ENCODE results near the gene GARS1.
"Not testable (repeated sequence)": the region's sequence is repeated elsewhere in the genome, so short reads cannot be mapped to it uniquely, and the experiment has no call there.

Gene GARS1

DNA sequence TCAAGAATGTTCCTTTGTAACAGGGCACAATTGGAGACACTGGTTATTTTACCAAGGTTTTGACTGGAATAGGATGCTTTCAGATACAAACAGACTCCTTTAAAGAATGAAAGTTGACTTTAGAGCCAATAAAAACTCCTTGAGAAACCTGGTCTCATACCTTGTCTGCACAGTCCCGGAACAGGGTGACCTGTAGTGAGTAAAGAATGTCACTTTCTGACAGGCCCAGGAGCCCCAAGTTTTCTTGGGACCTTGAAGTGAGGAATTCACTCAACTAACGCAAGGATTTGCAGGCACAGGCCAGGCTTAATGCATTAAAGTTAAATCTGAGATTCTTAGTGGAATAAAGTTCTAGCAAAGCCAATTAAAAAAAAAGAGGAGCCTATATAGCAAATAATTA lies 11.5 kb upstream of the GARS1 start:
- DNase-seq: no peak

DNA sequence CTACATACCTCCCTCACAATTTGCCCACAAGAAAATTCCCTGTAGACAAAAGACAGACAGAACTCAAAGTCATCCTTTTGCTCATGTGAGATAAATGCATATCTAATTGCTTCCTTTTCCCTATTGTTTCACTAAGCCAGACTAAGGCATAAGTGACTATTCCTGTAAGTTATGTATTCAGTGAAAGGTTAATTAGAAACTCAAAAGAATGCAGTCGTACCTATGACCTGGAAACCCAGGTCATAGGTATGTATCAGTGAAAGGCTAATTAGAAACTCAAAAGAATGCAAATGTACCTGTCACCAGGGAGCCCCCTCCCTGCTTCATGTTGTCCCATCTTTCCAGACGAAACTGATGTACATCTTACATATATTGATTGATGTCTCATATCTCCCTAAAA lies 10.3 kb upstream of the GARS1 start:
- no peak for DNase-seq

DNA sequence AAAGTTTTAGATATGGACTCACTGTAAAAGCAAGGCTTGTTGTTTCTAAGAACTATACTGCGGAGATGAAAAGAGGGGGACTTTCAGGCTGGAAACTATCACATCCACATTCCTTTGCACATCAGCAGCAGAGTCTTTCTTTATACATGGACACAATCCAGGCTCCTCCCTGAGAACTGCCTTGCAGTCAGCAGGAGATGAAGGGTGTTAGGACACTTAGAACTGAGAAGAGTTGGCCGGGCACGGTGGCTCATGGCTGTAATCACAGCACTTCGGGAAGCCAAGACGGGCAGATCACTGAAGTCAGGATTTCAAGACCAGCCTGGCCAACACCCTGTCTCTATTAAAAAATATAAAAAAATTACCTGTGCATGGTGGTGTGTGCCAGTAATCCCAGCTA lies 9.7 kb upstream of the GARS1 start:
- no peak for DNase-seq

DNA sequence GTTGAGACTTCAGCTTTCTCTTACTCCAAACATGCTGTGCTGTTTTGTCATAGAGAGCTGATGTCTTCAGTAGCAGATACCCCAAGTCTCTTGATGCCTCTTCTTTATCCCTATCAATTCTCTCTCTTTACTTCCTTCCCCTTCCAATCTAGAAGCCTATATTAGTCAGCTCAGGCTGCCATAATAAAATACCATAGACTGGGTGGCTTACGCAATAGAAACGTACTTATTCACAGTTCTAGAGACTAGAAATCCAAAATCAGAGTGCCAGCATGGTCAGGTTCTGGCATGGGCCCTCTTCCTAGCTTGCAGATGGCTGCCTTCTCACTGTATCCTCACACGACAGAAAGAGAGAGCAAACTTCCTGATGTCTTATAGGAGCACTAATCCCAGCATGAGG lies 9.0 kb upstream of the GARS1 start:
- no peak for DNase-seq

DNA sequence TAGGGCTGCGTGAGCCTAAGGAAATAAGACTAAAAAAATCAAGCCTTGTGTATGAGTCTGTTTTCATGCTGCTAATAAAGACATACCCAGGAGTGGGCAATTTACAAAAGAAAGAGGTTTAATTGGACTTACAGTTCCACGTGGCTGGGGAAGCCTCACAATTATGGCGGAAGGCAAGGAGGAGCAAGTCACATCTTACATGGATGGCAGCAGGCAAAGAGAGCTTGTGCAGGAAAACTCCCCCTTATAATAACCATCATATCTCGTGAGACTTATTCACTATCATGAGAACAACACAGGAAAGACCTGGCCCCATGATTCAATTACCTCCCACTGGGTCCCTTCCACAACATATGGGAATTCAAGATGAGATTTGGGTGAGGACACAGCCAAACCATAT lies 7.1 kb upstream of the GARS1 start:
- DNase-seq: not testable (repeated sequence)

DNA sequence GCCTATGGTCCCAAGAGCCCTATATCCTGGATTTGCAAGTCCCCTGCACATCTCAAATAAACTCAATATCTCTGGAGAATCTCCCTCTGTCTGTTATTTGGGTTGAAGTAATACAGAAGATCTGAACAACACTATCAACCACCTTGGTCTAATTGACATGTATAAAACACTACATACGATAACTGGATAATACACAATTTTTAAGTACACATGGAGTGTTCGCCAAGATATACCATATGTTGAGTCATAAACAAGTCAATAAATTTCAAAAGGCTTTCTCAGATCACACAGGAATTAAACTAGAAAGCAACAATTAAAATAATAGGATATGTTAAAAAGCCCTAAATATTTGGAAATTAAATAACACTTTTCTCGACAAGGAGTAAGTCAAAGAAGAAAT lies 5.6 kb upstream of the GARS1 start:
- DNase-seq: no peak

DNA sequence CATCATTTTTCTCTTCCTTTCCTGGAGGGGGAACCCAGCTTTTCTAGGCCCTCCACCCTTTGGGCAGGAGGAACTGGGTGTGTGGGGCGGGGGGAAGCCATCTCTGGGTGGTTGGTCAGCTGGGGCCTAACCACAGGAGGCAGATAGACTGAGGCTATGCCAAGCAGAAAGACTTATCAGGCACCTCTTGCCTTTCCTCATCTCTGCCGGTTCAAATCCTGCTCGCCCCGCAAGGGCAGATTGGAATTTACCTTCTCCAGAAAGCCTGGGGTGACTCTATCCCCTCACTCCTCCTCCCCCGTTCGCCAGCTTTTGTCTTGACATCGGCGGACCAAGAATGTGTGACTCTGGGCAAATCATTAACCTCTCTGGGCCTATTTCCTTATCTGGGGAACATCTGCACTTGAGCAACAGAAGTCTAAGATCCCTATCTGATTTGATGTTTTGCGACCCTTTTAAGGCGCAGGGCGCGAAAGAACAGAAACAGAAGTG lies 584 bp upstream of the GARS1 start:
- no peak for DNase-seq

DNA sequence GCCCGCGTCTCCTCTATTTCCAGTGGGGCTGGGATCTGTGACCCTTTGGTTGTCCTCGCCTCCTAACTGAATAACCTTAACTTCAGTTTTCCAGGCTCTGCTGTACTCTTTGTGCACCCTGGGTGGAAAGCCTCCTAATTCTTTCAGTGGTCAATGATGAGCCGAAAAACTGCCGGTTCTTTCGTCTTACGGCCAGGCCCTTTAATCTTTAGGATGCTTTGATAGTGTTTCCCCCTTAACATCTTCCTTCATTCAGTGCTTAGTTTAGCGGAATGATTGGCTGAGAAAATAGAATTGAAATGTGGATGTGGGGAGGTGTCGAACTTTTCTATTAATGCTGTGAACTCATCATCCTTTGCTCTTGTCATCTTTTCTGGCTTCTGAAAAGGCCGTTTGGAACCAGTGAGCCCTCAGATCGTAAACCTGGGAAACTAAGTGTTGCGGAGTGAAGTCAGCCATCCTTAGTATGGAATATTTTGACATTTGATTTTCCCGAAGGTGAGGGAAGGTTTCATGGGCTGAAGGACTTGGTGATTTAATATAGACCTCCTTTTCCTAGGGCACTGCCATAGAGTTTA lies 847 bp downstream of the GARS1 start:
- no peak for DNase-seq

DNA sequence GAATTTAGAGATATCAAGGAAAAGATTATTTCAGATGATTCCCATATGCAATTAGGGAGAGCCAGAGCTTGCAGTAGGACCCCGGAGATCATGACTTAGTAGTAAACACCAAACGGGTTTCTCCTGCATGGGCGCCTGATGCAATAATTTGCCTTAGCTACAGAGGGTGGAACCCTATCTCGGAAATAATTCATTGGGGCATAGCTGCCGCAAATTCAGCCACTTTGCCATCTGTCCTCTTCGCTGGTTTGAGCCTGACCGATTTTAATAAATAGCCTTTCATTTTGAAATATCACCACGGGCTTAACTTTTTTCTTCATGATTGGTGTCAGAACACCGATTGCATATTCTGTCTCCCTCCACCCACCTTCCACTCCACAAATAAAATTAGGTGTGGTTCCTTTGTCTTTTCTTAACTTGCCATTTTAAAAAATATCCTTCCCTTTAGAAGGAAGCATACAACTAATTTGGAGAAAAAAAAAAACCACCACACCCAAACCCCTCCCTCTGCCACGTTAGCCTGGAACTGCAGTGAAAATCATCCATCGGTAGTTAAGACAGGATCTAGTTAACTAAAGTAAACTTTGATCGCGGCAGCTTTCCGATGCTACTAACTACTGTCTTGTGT lies 1.4 kb downstream of the GARS1 start:
- DNase-seq: no peak

DNA sequence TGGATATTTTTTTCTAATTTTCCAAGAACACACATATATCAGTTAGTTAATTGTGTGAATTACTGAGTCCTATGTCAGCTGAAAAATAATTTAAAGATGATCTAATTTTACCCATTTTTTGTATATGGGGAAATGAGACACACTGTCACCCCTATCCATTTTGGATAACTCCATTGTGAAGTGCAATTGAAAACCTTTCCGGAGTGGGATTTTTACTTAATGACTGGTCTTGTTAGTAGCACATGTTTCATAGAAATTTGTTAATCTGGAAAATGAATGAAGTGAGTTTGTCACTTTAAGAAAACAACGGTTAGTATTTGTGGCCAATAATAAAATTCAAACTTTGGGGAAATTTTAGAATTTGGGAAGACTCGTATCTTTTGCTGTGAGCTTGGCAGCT lies 2.0 kb downstream of the GARS1 start:
- no peak for DNase-seq

DNA sequence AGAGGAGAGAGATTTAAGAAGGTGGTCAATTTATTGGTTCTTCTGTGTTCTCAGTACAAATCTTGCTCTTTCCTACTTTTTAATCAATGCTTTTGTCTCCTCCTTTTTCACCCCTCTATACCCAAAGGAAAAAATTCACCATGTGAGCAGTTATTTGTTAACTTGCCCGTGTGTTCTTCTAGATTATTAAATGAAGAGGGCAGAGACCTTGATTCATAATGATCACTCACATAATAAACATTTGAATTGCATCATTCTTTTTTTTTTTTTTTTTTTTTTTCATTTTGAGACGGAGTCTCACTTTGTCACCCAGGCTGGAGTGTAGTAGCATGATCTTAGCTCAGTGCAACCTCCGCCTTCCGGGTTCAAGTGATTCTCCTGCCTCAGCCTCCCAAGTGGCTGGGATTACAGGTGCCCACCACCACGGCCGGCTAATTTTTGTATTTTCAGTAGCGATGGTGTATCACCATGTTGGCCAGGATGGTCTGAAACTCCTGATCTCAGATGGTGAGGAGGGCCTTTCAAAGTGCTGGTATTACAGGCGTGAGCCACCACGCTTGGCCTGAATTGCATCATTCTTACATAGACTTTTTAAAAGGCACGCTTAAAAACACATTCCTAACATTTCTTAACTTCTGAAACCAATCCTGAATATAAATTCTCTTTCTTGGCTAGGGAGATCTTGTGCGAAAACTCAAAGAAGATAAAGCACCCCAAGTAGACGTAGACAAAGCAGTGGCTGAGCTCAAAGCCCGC lies 3.6 kb downstream of the GARS1 start:
- DNase-seq: no peak

DNA sequence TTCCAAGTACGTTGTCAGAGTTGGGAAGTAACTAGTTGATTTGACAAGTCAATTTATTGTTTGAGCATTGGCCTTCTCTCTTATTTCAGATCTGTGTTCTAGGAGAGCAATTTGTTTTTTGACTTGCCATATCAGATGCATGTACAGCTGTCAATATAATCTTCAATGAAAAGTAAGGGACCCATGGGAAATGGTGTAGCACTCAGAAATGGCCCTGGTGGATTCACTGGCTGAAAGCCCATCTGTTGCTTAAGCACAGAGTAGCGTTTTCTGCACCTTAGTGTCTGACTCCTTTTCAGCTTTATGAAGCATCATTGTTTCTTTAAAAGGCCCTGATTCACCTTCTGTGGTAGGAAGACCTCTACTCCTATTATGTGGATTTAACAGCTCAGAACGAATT lies 10.2 kb downstream of the GARS1 start:
- no peak for DNase-seq

DNA sequence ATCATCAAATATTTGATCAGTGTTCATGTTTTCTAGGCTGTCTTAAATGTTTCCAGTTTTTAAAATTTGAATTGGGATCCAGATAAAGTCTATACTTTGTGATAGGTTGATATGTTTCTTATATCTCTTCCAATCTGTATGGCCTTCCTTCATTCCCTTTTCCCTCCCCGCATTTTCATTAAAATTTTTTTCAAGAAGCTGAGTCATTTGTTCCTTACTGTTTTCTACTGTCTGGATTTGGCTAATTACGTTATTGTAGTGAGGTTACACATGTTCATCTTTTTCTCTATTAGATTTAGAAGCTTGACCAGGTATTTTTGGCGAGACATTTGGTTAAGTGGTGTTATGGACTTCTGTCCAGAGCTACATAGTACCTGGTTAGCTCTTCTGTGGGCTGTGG lies 11.2 kb downstream of the GARS1 start:
- no peak for DNase-seq

DNA sequence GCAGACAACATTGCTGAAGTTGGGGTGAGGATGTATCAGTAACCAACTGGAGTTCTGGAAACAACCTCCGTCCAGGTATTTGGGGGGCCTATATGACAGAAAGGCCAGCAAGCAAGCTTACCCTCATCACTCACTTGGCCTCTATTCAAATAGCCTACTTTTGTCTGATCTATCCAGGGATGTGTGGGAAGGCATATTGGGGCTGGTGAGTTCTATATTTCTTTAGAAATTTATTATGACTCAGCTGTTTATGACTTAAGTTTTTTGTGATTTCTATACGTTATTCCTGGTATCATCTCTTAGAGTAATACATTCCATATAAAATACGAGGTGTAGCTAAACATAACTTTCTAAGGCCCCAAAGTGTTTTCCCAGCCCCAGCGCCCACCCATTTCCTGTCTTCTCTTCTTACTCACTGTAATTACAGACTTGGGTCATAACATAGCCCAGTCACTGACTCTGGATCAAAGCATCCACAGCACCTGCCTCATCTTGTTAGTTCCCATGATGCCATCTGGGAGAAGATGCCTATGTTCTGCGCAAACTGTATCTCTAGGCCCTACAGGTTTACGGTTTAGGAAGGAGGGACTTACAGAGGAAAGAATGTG lies 18.1 kb downstream of the GARS1 start:
- no peak for DNase-seq

DNA sequence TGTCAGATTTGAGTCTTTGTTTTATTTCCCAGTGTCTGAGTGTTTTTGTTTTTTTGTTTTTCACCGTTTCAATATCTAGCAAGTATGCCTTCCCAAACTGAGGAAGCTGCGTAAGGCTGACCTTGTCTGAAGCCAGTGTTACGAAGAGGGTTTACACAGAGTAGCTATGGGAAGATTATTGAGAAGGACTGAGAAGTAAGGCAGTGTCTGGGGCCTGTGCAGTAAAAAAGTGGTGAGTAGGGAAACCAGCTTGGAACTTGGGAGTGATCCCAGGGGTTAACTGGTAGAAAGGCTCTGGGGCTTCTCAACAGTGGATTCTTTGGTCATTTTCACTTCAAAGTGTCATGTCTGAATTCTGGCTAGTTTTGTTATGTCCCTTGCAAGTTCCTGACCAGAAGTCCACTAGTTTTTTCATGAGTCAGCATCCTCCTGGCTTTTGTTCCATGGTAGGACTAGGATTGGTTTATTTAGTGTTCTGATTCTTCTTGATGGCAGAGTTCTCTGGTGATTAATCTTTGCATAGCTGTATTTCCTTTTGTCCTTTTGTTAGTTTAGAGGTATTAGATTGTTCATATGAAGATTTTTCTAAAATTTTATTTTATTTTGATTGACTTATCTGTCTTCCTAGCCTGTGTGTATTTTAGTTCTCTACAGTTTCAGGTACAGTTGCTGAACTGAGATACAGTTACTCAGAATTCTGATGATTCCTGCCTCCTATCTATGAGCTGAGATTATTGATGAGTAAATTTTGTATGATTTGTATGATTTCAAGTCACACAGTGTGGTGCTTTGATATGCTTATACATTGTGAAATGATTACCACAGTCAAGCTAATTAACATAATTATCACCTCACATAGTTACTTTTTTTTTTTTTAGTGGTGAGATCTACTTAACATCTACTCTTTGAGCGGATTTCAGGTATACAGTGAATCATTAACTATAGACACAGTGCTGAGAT lies 19.0 kb downstream of the GARS1 start:
- no peak for DNase-seq

DNA sequence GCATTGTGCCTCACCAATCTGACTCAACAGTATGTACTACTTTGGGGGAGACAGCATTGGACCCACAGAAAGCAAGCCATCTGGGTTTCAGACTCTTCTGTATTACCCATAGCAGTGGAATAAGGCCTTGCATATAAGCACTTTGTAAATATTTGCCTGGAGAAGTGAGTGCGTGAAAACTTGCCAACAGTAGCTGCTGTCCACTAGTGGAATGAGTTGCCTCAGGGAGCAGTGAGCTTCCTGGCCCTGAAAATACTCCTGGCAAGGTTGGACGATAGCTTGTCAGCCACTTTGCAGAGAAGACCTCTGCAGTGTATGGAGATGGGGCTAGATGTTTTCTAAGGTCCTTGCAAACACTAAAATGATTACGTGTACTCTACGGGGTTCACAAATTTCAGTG lies 21.6 kb downstream of the GARS1 start:
- DNase-seq: no peak

DNA sequence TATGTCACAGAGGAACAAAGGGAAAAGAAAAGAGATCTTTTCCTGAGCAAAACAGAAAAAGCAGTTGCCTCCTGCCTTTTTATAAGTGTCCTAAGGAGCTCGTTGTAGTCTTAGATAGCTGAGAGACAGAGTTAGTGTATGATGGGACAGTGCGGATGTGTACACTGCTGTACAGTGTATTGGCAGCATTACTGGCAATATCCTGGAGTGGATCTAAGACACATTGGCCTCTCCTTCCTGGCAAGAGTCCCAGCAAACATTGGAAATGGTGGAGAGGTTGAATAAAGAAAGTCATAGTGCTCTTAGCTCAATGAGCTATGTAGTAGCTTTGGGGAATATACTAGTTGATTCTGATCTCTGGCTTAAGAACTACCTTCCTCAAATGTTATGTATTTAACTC lies 22.7 kb downstream of the GARS1 start:
- no peak for DNase-seq

DNA sequence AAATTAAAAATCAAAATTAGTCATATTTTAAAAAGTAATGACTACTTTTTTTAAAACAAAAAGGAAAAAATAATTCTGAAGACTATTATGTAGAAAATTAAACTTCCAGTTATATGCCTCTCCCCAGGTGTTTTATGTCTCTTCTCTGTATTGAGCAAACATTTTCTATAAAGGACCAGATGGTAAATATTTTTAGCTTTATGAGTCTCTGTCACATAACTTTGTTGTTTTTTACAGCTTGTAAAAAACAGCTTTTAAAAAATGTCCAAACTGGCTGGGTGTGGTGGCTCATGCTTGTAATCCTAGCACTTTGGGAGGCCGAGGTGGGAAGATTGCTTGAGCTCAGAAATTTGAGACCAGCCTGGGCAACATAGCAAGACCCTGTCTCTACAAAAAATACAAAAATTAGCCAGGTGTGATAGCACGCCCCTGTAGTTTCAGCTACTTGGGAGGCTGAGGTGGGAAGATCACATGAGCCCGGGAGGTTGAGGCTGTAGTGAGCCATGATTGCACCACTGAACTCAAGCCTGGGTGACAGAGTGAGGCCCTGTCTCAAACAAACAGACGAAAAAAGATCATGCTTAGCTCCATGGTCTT lies 23.5 kb downstream of the GARS1 start:
- no peak for DNase-seq

DNA sequence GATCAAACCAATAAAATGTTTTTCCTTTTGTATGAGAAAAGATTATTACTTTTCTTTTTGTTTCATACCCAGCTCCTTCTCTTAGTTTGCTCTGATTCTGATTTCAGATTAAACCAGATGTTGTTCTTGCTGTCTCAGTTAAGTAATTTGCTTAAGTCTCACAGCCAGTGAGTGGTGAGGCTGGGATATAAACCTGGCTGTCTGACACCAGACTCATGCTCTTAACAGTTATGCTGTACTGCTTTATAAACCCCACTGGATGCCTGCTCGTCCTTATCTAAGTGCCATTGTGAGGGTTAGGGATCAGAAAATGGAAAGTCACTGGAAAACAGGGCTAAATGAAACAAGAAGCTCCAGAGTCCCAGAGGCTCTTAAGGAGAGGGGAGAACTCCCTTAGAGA lies 24.3 kb downstream of the GARS1 start:
- no peak for DNase-seq

DNA sequence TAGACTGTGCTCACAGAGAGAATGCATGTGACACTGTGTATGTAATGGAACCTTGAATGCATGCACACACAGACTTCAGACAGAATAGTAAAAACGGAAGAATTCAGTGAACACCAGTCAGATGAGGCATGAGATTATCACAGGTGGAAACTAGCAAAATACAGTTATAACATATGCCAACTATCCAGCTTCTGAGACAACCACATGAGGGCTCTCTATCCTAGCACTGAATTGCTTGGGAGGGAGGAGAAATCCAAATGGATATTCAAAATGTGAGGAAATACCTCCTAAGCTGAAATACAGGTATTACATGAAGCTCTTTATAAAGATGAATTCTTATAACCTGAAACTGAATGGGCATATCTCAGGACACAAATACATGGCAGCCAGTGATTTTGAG lies 30.6 kb downstream of the GARS1 start:
- no peak for DNase-seq

DNA sequence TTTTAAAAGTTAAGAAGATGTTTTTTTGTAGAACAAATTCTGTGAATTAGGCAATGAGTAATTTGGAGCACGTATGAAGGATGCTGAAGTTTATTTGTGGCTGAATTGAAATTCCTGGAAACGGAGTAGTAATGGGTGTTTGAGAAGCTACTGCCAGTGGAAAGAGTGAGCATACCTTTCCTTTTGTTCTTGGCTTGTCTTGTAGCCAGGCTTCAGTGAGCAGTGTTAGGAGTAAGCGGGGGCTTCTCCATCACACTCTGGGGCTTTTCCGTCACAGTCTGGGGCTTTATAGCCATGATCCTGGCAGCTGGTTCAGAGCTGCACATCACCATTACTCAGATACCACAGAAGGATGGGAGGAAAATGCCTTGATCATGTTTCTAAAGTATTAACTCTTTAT lies 32.3 kb downstream of the GARS1 start:
- no peak for DNase-seq

DNA sequence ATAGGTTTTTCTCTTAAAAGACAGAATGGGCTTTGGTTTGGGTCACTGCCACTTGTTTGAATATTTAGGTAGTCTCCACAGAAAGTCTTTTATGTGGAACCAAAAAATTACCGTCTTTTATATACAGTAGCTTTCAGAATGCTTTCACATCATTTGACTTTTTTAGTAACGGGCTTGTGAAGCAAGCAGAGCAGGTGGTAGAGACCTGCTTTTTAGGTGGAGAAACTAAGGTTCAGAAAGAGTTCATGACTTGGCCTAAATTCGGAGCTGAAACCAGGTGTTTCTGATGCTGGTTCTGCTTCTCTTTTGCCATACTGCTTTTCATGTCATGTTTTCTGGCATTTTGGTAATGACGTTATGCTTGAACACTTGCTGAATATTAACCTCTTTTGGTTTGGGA lies 36.3 kb downstream of the GARS1 start:
- DNase-seq: no peak
